HG02571 (cell line): ENCODE results near the gene BICC1.

Experiments
- ATAC-seq: cut with Tn5 transposase; IDR thresholded peaks from one replicate; pipeline ENCODE4 v1.9.1; 2021; ENCODE audit warnings: mild to moderate bottlenecking, moderate library complexity; ENCODE audit not compliant: unreplicated experiment

Gene BICC1

DNA sequence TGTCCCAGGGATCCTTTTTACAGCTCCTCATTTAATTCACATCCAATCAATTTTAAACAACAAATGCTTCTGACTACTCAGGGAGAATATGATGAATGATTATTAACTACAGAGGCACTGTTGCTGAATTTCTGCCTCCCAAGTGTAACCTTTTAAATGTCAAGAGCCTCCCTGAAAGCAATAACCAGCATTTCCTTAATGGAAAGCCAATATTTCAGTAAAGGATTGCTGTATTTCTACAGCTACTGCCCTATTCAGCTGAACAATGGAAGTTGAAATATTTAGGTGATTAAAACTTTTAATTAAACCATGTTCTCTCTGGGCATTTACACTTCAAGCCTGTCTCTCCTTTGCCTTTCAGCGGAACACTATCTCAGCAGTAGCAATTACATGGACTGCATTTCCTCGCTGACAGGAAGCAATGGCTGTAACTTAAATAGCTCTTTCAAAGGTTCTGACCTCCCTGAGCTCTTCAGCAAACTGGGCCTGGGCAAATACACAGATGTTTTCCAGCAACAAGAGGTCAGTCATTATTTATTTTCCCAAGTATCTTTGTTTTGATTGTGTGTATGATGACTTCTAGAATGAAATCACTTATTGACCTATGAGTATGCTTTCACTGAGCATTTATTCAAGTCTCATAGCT, 304.7 kb downstream of the BICC1 start:
- no peak for ATAC-seq

- no peak for ATAC-seq
Observed at GRCh38 chr10:58818900-58819299, 306.2 kb downstream of the BICC1 start.

DNA sequence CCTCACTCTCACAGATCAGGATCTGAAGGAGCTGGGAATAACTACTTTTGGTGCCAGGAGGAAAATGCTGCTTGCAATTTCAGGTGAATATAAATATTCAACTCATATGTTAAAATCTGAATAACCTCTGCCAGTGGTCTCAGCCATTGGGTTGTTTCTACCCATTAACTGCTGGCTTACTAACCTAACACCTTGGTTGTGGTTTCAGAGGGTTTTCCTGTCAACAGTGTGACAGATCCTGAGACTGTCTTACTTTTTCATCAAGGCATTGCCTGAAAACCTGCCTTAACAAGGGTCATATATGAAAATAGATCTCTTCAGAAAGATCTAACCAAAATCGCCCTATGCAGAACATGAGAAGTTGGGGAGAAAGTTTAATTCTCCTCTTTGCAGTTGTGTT, 307.7 kb downstream of the BICC1 start:
- no peak for ATAC-seq

DNA sequence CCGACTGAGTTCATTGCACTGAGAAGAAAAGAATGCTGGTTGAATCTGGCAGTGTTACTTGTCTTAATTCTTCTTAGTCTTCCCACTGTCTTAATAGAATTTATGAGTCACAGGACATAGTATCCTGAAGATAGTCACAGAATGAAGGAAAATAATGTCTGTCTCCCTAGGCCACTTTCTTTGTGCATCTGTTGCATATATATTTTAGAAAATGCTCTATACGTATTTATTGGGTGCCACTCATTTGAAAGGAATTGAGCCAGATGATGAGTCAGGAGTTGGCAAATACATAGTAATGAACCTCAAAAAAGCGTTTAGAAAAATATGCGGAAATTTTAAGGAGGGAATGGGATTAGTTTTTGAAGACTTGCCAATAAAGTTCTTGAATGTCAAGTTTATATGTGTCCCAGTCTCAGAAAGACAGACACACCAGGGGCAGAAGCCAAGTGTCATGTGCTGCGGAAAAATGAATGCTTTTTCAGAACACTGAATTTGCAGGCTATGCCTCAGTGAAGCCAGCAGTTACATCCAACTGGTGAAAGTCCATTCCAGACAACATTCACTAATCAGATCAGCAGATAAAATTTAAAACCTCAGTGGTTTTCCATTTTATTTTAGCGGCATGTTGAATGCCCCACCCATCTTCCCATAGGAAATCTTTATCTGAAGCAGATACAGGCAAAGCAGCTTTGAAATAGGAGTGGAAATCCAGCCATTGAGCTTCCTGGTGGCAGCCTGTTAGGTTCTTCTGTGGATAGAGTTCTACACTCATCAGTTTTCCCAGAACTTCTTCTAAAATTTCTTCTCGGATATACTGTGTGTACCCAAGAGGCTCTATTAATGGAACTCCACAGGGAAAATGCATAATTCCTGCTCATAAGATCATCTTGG, 308.4 kb downstream of the BICC1 start:
- no peak for ATAC-seq

GRCh38 chr10:58821752-58822056, 309.0 kb downstream of the BICC1 start:
- ATAC-seq = no peak

GRCh38 chr10:58823983-58824382, 311.3 kb downstream of the BICC1 start:
- no peak for ATAC-seq

DNA sequence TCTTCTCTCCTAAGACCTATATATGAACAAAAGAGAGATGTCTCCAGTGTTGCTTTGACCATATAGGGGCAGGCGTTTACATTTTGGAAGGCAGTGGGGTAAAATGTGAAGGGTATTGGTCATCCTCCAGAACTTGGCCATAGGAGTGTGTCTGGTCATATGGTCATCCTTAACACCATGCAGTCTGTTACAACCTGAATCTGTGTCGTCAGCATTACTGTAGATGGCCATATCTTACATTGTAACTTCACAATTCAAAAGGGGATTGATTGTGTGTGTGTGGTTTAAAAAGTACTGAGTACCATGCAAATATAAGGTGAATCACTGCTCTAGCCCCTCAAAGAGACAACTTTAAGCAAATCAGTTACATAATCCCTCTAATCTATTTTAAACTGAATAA, 311.7 kb downstream of the BICC1 start:
- ATAC-seq = no peak

GRCh38 chr10:58826694-58827093, 314.0 kb downstream of the BICC1 start:
- no peak for ATAC-seq

DNA sequence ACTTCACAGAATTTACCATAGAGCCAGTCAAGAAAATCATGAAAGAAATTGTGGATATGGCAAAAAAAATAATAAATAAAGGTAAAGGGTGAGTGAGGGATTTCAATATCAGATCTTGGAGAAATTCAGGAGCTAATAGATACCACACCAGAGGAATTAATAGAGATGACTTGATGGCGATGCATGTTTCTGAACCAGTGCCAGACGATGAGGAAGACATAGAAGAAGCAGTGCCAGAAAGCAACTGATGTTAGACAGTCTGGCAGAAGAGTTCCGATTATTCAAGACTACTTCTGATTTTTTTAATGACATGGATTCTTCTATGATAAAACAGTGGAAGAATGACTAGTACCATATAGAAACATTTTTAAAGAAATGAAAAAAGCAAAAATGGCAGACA, 314.7 kb downstream of the BICC1 start:
- no peak for ATAC-seq

- no peak for ATAC-seq
Observed at GRCh38 chr10:58829839-58830238, 317.2 kb downstream of the BICC1 start.

DNA sequence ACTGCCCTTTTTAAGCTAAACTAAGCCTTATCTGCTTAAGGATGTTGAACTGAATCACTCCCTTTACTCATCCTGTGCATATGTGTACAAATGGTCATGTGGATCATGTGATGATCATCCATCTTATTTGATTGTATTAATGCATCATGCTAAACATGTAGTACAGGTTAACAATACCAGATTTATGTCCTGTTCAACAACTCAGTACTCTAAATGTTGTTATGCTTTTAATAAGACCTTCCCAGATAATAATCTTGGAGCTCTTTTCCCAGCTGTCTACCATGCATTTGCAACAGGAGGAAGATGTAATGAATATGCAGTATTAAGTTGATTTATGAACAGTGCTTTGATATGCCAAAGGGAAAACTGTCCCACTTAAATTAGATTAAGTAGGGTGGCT, 318.0 kb downstream of the BICC1 start:
- ATAC-seq = no peak

DNA sequence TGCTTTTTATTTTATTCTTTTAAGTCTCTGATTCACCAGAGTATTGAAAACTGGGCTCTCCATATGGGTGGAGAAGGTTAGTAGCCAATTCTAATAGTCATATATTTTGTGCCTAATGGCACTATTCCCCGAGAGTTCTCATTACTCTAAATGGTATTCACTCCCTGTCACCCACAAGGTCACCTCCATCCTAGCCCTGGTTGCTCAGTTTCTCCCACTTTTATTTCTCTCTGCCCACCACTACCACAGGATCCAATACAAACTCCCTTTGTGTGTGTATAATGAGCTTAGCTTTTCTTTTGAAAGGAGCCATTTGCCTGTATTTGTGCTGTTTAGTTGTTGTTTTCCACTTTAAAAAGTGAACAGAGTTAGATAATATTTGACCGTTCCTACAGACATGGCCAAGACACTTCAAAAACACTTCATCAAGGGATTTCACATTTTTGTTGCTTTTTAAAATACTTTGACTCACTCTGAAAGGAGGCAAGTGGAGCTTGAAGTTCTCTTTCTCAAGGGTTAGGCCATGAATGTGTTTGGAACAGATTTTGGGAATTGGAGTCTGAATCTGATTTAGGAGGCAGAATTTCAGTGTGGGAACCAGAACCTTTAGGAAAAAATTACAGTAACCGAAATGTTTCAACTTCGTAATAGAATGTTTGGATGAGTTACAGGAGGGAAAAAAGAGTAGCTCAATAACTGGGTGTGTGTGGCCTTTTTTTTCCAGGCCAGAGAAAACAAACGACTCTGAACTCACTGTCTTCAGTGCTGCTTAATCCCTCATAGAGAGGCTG, 321.3 kb downstream of the BICC1 start:
- no peak for ATAC-seq

DNA sequence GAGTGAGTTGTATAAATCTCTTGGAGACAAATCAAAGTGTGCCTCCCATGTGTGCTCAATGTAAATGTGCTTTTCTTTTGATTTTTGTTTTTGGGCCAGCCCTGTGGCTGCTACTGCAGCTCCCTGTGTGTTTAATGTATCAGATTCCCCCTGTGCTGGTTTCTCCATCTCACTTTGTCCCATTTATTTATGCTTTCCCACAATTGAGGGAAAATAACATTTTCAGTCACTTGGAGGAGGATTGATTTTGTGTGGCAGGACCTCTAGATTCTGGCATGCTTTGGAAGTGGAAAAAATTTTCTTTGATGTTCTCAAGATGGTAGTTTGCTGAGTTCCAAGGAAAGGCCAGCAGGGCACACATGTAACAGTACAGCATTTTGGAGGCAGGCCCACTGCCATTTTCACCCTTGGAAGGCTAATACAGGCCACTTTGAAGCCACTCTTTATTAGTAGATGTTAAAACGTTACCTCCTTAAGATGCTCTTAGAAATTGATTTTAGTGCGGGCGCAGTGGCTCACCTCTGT, 323.6 kb downstream of the BICC1 start:
- no peak for ATAC-seq

GRCh38 chr10:58836991-58837575, 324.4 kb downstream of the BICC1 start:
- no peak for ATAC-seq

GRCh38 chr10:58837826-58838225, 325.2 kb downstream of the BICC1 start:
- ATAC-seq = no peak

DNA sequence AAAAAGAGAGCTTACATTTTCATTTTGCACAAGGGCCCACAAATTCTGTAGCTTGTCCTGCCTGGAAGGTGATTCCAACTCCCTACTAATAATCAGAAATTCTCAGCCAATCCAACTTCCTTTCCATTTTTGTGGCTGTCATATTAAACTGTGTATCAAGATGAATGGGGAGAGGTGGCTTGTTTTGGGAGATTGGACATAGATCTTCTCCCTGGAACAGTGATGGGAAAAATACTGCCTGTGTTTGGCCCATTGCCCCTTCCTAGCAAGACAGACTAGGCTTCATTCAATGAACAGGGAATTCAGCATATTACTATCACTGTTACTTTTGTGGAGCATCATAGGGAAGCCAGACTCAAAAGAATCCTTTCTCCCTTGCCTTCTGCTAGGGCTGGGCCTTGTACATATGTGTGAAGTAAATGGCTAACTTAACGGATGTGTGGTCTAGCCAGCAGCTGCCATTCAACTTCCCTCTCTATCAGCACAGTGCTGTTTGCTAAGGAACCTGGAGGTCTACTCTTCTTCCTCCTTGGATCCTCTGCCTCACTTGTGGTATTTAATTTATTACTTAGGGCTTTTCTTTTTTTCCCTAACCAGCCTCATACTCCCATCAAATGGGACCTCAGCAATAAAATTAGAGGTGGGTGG, 326.0 kb downstream of the BICC1 start:
- no peak for ATAC-seq

DNA sequence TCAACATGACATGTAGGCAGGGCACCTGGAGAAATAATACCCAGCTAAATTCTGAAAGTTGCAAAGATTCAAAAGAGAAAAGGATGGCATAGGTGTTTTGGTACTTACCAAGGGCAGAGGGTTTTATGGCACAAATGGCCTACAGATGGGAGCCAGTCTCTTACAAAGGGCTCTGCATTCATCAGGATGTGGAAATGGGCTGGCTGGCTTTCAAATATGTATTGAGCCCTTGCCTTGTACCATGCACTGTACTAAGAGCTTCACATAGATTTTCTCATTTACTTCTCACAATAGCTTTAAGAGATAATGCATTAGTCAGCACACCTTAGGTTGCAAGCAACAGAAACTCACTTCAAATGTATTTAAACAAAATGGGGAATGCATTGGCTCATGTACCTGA, 327.1 kb downstream of the BICC1 start:
- ATAC-seq = no peak

DNA sequence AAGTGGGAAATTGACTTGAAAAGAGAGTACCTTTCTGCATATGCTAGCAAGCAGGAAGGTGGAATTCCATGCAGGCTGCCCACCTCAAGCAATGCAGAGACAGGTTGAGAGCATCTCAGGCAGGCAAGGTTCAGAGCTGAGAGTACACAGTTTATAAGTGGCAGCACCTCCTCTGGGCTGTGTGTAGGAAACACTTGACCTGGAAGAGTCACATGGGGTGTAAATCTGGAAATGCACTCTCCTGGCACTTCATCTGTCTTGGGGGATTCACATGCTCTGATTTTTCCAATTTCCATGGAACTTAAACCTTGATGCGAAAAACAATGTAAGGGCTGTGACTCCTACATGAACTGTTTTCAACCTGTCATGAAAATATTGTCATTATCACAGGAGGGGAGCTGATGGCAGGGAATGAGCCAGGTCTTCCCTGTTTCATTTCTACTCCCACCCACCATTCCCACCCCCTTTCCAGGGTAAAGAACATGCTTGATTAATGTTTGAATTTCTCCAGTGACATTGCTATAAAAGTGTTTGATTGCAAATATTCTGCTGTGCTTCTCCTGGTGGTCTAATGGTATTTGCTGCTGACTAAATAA, 328.3 kb downstream of the BICC1 start:
- no peak for ATAC-seq

GRCh38 chr10:58842860-58843376, 330.2 kb downstream of the BICC1 start:
- ATAC-seq = no peak

- no peak for ATAC-seq
Observed at GRCh38 chr10:58843760-58844159, 331.1 kb downstream of the BICC1 start.
